Measurements from ENCODE around the gene PRSS21.
A peak's percentile ranks its signal among the peaks of the same experiment; 100 is the strongest.

Gene PRSS21

GRCh38 chr16:2783581-2784357 is 33.3 kb upstream of the PRSS21 start:
- Histone ChIP-seq H3K4me3 (replicated peaks; ENCODE audit: insufficient read depth, low read length) (no peak overlapping the region), H3K27me3 (ENCODE audit: insufficient read depth, poor library complexity, severe bottlenecking) (peaks cover 20% of the 10 kb centered on the region), H3K27ac (replicated peaks) (no peak overlapping the region)
- TF ChIP-seq, protein P1, sequence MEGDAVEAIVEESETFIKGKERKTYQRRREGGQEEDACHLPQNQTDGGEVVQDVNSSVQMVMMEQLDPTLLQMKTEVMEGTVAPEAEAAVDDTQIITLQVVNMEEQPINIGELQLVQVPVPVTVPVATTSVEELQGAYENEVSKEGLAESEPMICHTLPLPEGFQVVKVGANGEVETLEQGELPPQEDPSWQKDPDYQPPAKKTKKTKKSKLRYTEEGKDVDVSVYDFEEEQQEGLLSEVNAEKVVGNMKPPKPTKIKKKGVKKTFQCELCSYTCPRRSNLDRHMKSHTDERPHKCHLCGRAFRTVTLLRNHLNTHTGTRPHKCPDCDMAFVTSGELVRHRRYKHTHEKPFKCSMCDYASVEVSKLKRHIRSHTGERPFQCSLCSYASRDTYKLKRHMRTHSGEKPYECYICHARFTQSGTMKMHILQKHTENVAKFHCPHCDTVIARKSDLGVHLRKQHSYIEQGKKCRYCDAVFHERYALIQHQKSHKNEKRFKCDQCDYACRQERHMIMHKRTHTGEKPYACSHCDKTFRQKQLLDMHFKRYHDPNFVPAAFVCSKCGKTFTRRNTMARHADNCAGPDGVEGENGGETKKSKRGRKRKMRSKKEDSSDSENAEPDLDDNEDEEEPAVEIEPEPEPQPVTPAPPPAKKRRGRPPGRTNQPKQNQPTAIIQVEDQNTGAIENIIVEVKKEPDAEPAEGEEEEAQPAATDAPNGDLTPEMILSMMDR (IDR thresholded peaks at IDR 0.05; ENCODE audit: insufficient read depth, low read length) = no peak
- TF ChIP-seq, protein P2, sequence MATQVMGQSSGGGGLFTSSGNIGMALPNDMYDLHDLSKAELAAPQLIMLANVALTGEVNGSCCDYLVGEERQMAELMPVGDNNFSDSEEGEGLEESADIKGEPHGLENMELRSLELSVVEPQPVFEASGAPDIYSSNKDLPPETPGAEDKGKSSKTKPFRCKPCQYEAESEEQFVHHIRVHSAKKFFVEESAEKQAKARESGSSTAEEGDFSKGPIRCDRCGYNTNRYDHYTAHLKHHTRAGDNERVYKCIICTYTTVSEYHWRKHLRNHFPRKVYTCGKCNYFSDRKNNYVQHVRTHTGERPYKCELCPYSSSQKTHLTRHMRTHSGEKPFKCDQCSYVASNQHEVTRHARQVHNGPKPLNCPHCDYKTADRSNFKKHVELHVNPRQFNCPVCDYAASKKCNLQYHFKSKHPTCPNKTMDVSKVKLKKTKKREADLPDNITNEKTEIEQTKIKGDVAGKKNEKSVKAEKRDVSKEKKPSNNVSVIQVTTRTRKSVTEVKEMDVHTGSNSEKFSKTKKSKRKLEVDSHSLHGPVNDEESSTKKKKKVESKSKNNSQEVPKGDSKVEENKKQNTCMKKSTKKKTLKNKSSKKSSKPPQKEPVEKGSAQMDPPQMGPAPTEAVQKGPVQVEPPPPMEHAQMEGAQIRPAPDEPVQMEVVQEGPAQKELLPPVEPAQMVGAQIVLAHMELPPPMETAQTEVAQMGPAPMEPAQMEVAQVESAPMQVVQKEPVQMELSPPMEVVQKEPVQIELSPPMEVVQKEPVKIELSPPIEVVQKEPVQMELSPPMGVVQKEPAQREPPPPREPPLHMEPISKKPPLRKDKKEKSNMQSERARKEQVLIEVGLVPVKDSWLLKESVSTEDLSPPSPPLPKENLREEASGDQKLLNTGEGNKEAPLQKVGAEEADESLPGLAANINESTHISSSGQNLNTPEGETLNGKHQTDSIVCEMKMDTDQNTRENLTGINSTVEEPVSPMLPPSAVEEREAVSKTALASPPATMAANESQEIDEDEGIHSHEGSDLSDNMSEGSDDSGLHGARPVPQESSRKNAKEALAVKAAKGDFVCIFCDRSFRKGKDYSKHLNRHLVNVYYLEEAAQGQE (IDR thresholded peaks at IDR 0.05; ENCODE audit: insufficient replicate concordance, low read depth) = no peak
- TF ChIP-seq POLR2AphosphoS5 (IDR thresholded peaks at IDR 0.05; ENCODE audit: low read depth) (no peak), SPI1 (IDR thresholded peaks at IDR 0.05; ENCODE audit: borderline replicate concordance, low read depth) (no peak), GABPA (IDR thresholded peaks at IDR 0.05; ENCODE audit: low read depth) (no peak)
- no peak for DNase-seq (ENCODE audit: low read depth in 1 of 2, low spot score in 1 of 2)

DNA sequence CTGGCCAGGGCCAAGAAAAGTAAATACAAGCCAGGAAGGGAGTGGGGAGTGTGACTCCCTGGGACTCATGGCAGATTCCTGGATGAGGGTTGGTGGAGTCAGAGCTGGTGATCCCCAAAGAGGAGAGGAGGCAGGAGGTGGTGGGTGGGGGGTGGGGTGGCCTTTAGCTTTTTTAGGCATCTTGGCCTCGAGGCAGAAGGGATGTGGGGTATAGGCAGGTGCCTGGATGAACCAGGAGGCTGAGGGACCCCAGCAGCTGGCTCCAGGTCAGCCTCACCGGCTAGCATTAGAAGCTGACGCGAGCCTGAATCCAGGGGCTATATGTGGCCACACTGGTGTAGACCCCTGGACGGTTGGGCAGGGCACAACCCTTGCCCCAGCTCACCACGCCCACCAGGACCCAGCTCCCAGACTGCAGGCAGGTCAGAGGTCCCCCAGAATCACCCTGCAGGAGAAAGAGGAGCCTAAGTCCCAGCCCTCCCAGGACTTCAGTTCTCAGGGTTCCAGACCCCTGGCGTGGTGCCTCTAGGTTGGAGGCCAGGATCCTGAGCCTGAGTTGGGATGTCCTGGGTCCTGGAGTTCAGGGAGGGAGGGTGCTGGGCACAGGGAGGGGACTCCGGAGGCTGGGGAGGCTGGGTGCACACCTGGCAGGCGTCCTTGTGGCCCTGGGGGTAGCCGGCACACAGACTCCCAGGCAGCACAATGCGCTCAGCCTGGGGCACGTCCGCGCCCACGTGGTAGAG is 32.5 kb upstream of the PRSS21 start:
- Histone ChIP-seq H3K27me3 (ENCODE audit: insufficient read depth, poor library complexity, severe bottlenecking) (peaks cover 20% of the 10 kb centered on the region), H3K4me3 (replicated peaks; ENCODE audit: insufficient read depth, low read length) (no peak overlapping the region), H3K27ac (replicated peaks) (no peak overlapping the region)
- no peak for DNase-seq (ENCODE audit: low read depth in 1 of 2, low spot score in 1 of 2)
- TF ChIP-seq, protein P1 (IDR thresholded peaks at IDR 0.05; ENCODE audit: insufficient read depth, low read length) = no peak
- TF ChIP-seq SPI1 (IDR thresholded peaks at IDR 0.05; ENCODE audit: borderline replicate concordance, low read depth) (no peak), POLR2AphosphoS5 (IDR thresholded peaks at IDR 0.05; ENCODE audit: low read depth) (no peak), GABPA (IDR thresholded peaks at IDR 0.05; ENCODE audit: low read depth) (no peak)
- TF ChIP-seq, protein P2 (IDR thresholded peaks at IDR 0.05; ENCODE audit: insufficient replicate concordance, low read depth) = no peak

DNA sequence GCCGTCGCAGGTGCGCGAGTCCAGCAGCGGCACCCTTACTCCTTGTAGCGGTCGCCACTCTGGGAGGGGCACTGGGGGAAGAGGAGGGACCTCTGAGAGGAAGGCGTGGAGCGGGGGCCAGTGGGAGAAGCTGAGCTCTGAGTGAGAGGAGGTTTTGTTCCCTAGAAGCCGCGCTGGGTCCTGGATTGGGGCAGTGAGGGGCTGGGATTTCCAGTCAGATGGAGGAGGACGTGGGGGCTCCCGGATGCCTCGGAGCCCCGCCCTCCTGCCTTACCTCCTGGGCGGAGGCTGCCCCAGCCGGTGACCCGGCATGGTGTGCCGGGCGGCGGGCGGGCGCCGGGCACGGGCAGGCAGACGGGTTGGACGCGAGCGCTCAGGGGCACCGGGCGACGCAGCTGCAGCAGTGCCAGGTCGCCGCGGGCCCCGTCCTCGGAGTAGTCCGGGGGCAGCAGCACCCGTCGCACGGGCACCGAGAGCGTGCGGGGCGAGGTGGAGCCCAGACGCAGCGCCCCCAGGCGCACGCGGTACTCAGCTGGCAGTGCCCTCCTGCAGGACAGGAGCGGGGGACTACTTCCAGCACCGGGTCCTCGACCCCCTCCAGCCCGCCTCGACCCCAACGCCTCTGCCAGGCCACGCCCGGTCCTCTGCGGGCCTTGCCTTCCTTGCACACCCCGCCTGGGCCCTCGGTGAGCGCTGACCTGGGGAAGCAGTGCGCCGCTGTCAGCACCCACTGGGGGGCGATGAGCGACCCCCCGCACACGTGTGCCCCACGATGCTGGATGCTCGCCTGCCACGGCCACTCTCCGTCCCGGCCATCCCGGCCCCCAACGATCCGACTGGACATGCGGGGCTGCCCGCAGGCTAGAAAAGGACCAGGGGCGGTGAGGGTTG is 31.7 kb upstream of the PRSS21 start:
- Histone ChIP-seq H3K27ac (replicated peaks) (no peak overlapping the region), H3K4me3 (replicated peaks; ENCODE audit: insufficient read depth, low read length) (peak overlapping the region; percentile 7), H3K27me3 (ENCODE audit: insufficient read depth, poor library complexity, severe bottlenecking) (peaks cover 21% of the 10 kb centered on the region)
- no peak for DNase-seq (ENCODE audit: low read depth in 1 of 2, low spot score in 1 of 2)
- no peak for TF ChIP-seq GABPA (IDR thresholded peaks at IDR 0.05; ENCODE audit: low read depth)
- TF ChIP-seq, protein P1 (IDR thresholded peaks at IDR 0.05; ENCODE audit: insufficient read depth, low read length) = no peak
- TF ChIP-seq, protein P2 (IDR thresholded peaks at IDR 0.05; ENCODE audit: insufficient replicate concordance, low read depth) = no peak
- TF ChIP-seq SPI1 (IDR thresholded peaks at IDR 0.05; ENCODE audit: borderline replicate concordance, low read depth) = no peak
- TF ChIP-seq POLR2AphosphoS5 (IDR thresholded peaks at IDR 0.05; ENCODE audit: low read depth) = no peak
